LNCAP (cell line): ENCODE results near the gene ZFP36L2.

Experiments used
- TF ChIP-seq, protein P1 (sequence below): fragments of 450-650 bp; IDR thresholded peaks from 2 replicates; pipeline ENCODE4 v1.5.1; 2017; ENCODE audit warnings: mild to moderate bottlenecking

ZFP36L2 gene

DNA sequence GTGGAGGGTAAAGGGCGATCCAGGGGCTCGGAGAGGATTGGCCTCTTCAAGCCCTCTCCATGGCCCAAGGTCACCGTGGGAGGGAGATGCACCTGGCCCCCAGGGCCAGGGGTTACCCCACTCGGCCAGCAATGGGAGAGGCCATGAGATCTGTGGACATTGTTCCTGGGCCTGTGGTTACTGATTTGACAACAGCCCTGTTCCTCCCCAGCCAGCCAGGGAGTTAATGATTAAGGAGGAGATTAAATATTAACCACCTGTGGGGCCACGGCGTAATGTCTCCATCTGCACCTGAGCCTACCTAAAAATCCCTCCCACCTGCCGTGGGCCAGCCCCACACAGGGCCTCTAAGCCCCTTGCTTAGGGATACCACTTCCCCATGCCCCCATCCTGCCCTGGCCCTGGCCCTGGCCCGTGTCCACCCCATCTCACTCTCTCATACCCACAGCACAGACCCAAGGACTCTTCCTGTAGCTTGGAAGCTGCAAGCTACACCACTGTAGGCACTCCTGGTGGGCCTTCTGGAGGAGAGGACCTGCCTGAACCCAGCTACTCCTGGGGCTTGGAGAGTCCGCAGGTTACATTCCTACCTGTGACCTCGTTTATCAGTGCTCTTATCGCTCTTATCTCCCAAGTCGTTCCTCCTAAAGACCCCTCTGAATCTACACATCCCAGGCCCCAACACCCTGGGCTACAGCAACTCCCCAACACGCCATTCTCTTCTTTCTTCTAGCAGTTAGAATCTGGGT, 32.1 kb downstream of the ZFP36L2 start:
- TF ChIP-seq, protein P1, sequence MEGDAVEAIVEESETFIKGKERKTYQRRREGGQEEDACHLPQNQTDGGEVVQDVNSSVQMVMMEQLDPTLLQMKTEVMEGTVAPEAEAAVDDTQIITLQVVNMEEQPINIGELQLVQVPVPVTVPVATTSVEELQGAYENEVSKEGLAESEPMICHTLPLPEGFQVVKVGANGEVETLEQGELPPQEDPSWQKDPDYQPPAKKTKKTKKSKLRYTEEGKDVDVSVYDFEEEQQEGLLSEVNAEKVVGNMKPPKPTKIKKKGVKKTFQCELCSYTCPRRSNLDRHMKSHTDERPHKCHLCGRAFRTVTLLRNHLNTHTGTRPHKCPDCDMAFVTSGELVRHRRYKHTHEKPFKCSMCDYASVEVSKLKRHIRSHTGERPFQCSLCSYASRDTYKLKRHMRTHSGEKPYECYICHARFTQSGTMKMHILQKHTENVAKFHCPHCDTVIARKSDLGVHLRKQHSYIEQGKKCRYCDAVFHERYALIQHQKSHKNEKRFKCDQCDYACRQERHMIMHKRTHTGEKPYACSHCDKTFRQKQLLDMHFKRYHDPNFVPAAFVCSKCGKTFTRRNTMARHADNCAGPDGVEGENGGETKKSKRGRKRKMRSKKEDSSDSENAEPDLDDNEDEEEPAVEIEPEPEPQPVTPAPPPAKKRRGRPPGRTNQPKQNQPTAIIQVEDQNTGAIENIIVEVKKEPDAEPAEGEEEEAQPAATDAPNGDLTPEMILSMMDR, result no peak

DNA sequence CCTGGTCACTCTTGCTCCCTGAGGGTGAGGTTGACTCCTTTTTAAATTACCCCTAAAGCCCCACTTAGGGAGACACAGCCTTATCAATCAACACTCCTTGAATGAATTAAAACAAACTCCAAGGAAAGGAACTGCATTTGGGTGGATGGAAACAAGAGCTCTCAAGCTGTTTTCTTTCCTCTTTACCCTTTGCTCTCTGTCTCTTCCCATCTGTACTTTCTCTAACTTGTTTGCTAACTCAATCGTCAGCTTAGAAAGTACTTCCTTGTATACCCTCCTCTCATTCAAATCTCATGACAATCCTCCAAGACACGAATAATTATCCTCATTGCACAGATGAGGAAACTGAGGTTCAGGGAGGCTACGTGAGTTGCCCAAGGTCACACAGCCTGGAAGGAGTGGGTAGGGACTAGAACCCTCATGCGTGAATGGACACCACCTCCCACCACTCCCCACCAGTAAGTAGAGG, 32.7 kb downstream of the ZFP36L2 start:
- TF ChIP-seq, protein P1, result no peak

DNA sequence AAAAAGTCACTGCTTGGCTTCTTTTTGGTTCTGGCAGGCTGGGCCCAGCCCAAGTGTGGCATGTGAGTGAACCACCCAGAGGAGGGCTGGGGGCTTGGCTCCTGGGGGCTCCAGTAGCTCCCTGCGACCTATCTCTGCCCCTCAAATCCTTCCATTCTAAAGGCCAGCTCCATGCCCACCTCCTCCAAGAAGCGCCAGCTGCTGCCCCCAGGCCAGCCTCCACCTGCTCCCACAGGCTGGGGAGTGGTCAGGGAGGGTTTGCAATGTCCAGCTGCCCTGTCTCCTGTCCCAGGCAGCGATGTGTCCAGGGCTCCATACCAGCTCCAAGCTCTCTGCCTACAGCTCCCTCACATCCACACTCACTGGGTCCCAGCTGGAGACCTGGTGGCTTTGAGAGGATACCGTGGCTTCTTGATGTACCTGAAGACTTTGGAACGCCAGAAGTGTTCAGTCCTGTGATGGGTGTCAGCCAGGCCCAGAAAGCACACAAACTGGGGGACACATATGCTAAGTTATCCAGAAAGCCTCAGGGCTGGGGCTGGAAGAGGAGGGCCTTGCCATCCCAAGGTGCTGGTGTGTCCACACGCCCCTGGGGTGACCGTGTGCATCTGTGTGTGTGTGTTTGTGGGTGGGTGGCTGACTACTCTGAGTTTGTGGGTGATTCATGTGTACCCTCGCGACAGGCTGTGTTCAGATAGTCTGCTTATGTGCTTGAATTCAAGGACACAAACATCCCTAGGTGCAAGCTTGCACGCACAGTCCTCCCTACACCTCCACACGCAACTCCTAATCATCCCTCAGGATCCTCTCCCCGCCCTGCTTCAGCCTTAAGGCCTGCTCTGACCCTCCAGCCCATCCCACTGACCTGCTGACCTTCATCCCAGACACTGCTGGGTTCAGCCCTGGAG, 33.4 kb downstream of the ZFP36L2 start:
- TF ChIP-seq, protein P1, result no peak

DNA sequence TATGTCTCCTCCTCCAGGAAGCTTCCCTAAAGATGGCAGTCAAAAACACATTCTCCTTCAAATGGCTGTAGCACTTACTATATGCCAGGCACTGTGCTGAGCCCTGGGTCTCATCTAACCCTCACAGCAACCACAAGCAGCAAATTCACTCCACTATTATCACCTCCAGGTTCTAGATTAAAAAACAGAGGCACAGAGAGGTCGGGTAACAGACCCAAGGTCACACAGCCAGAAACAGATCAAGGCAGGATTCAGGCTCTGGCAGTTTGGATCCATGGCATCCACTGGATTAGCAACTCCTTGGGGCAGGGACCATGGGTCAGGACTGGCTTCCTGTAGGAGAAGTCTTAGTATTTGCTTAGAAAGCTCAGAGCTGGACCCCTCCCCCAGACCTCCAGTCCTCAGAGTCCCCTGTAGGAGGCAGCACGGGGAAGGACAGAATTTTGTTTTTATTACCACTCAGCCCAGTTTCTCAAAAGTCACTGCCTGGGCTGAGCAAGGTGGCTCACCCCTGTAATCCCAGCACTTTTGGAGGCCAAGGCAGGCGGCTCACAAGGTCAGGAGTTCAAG, 34.4 kb downstream of the ZFP36L2 start:
- TF ChIP-seq, protein P1, result no peak

DNA sequence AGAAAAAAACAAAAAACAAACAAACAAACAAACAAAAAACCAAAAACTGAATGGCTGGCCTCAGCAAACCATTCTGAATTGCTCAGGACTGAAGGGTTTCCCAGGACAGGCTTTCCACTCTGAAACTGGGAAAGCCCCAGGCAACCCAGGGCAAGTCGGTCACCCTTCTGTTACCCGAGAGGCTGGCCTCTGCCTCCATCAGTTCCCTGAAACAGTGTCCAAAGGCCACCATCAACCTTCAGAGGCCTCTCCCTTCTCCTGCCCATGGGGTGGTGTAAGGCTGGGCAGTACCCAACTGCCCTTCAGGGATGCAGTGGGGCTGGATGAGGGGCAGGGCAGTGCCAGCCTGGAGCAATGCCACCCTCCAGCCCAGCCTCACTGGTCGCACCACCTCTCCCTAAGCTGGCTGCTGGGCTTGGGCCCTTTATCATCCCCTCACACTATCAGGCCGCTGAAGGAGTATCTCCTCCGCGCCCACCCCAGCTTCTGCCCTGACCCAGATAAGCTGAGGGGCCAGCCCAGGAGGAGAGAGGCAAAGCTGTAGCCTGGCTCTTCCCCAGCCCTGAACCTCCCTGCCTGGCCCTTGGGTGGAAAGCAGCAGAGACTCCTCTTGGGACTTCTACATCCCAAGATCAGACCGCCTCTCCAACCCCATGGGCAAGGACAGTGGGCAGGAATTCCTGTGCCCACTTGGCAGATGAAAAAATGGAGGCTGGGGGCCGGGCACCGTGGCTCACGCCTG, 35.9 kb downstream of the ZFP36L2 start:
- TF ChIP-seq, protein P1, result no peak

DNA sequence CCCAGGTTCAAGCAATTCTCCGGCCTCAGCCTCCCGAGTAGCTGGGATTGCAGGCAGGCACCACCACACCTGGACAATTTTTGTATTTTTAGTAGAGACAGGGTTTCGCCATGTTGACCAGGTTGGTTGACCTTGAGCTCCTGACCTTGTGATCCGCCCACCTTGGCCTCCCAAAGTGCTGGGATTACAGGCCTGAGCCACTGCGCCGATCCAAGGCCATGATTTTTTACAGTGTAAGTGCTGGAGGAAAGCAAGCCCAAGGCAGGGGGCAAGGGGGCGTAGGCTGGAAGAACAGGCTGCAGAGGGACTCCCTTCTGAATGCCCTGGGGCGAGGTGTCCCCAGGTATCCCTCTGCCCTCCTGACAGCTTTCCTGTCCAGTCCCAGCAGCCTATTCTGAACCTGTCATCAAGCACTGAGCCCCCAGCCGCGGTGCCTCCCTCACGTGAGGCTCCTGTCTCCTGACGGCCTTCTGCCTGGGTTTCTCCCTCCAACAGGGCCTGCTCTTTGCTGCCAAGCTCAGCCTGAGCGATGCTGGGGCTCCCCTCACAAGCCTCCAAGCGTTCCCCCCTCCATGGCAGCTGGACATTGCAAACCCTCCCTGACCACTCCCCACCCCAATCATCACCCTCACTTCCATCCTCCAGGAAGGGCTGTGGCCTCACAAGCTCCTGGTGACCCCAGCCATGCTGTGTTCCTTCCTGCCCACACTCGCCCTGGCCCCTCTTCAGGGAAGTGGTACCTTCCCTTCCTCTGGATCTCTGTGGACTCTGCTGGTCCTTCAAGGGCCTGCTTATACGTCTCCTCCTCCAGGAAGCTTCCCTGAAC, 37.6 kb downstream of the ZFP36L2 start:
- TF ChIP-seq, protein P1, result no peak
